ENCODE data around the gene LHCGR.

- TF ChIP-seq CTCF (conservative IDR thresholded peaks at IDR 0.05; ENCODE audit: low read depth in 2 of 2) (no peak), JUNB (IDR thresholded peaks at IDR 0.05; ENCODE audit: unreplicated experiment) (no peak)
These were observed 62.5 kb downstream of the LHCGR start for GRCh38 chr2:48693066-48693465.

All from GM23338 (cell line).